ENCODE measurements around the gene SRSF12.

The SRSF12 gene

DNA sequence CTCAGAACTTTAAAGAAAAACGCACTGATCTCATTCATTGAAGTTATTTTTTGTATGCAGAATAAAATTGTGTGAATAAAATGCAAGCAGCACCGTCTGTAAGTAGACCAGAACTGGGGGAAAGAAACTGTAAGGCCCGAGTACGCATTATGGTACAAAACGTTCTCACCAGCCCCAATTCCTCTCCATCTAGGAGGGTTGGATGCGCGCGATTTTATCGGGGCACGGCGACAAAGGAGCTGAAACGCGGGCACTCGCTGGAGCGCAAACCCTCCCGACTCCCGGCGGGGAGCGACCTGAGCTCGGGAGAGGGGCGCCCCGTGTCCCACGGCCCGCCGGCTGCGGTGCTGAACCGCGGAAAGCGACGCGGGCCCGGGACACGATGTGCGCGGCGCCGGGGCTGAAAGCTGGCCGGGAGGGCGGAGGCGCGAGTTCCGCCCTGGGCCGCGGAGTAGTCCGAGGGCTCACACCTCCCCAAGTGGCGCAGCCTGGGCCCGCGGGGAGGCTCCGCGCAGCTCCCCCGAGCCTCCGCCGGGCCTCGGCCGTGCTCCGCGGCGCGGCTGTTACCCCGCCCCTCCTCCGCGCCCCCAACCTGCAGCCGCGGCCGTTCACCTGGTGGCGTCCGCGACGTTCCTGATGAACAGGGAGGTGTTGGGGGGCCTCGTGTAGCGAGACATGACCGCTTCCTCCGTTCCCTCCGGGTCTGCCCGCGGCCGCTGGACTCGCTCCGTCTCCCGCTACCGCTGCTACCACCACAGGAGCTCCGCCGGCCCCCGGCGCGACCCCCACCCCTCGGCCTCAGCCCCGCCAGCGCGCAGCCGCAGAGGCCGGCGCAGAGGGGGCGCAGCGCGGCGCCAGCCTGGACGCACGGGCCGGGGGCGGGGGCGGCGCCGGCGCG lies at the start of gene SRSF12:
Gene SRSF12, minus strand, starts transcription at position 861 of the 898 bp plus-strand sequence. Its CDS starts 184 bp downstream, at position 677.
- no peak within 1 kb of the TSS for H3K27ac ChIP-seq (ENCODE audit: low read depth, low read length)

GRCh38 chr6:89162047-89162371 lies 44.1 kb upstream of the SRSF12 start:
- H3K36me3 ChIP-seq (ENCODE audit: control insufficient read depth in 1 of 2, insufficient read depth in 2 of 2, low read length in 2 of 2): peaks cover 15 to 38% of the 10 kb centered on the region in 2 donors
- H3K4me1 ChIP-seq (ENCODE audit: control insufficient read depth in 1 of 2, insufficient read depth in 2 of 2, low read length in 2 of 2): no peaks in the 10 kb centered on the region
- H3K4me3 ChIP-seq (ENCODE audit: low read depth in 1 of 2, low read length in 2 of 2): no peak overlapping the region
- no peaks in the 10 kb centered on the region for H3K27me3 ChIP-seq (ENCODE audit: control insufficient read depth in 1 of 2, insufficient read depth in 2 of 2, low read length in 2 of 2)
- H3K9me3 ChIP-seq (ENCODE audit: control insufficient read depth in 1 of 2, low read length in 2 of 2): no peaks in the 10 kb centered on the region
- no peak overlapping the region for H3K9ac ChIP-seq (ENCODE audit: low read depth in 1 of 2, low read length in 2 of 2)
- H3K27ac ChIP-seq (ENCODE audit: low read depth, low read length): peak overlapping the region; percentile 53

More for the DNA sequence above, at the start of gene SRSF12:
- peak within 1 kb of the TSS; percentile 4 to 40 for H3K9ac ChIP-seq (ENCODE audit: low read depth in 1 of 2, low read length in 2 of 2)
- no peaks in the 10 kb centered on the region for H3K36me3 ChIP-seq (ENCODE audit: control insufficient read depth in 1 of 2, insufficient read depth in 2 of 2, low read length in 2 of 2)
- no peaks in the 10 kb centered on the region for H3K9me3 ChIP-seq (ENCODE audit: control insufficient read depth in 1 of 2, low read length in 2 of 2)
- H3K4me1 ChIP-seq (ENCODE audit: control insufficient read depth in 1 of 2, insufficient read depth in 2 of 2, low read length in 2 of 2): peaks cover 3 to 5% of the 10 kb centered on the region in 2 donors
- no peaks in the 10 kb centered on the region for H3K27me3 ChIP-seq (ENCODE audit: control insufficient read depth in 1 of 2, insufficient read depth in 2 of 2, low read length in 2 of 2)
- H3K4me3 ChIP-seq (ENCODE audit: low read depth in 1 of 2, low read length in 2 of 2): peak within 1 kb of the TSS; percentile 71 to 78

GRCh38 chr6:89161326-89162046 lies 43.6 kb upstream of the SRSF12 start:
- Histone ChIP-seq H3K4me1 (ENCODE audit: control insufficient read depth in 1 of 2, insufficient read depth in 2 of 2, low read length in 2 of 2) (no peaks in the 10 kb centered on the region), H3K9ac (ENCODE audit: low read depth in 1 of 2, low read length in 2 of 2) (no peak overlapping the region), H3K27ac (ENCODE audit: low read depth, low read length) (peak overlapping the region; percentile 53), H3K36me3 (ENCODE audit: control insufficient read depth in 1 of 2, insufficient read depth in 2 of 2, low read length in 2 of 2) (peaks cover 15 to 38% of the 10 kb centered on the region in 2 donors), H3K27me3 (ENCODE audit: control insufficient read depth in 1 of 2, insufficient read depth in 2 of 2, low read length in 2 of 2) (no peaks in the 10 kb centered on the region), H3K9me3 (ENCODE audit: control insufficient read depth in 1 of 2, low read length in 2 of 2) (no peaks in the 10 kb centered on the region), H3K4me3 (ENCODE audit: low read depth in 1 of 2, low read length in 2 of 2) (no peak overlapping the region)

DNA sequence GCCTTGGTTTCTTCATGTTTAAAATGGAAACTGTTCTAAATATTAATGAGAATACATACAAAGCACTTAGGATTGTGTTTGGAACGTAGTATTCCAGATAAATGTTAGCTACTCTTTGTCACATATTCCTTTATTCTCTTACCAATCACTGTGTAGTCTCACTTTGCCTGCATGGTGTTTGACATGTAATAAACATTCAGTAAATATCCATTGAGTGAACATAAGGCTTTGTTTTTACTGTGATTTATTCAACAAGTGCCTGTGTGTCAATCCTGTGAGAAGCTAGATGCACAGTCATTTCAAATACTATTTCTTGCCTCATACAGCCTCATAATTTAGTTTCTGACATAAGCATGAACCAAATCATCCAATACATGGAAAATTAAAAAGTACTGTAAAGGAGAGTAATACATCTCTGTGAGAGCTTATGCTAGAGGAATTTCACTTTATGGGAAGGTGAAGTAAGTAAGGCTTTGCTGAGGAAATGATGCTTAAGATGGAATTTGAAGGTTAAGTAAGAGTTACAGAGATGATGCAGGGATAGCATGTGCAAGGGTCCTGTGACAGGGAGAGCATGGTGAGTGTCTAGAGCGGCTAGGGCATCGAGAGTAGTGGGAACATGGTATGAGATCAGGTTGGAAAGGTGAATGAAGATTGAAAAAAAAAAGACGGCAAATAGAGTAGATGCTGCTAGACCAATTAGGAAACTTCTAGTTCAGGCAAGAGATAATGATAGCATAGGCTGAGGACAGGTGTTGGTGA lies 42.6 kb upstream of the SRSF12 start:
- Histone ChIP-seq H3K27me3 (ENCODE audit: control insufficient read depth in 1 of 2, insufficient read depth in 2 of 2, low read length in 2 of 2) (no peaks in the 10 kb centered on the region), H3K36me3 (ENCODE audit: control insufficient read depth in 1 of 2, insufficient read depth in 2 of 2, low read length in 2 of 2) (peaks cover 15 to 38% of the 10 kb centered on the region in 2 donors), H3K27ac (ENCODE audit: low read depth, low read length) (no peak overlapping the region), H3K4me3 (ENCODE audit: low read depth in 1 of 2, low read length in 2 of 2) (no peak overlapping the region), H3K4me1 (ENCODE audit: control insufficient read depth in 1 of 2, insufficient read depth in 2 of 2, low read length in 2 of 2) (no peaks in the 10 kb centered on the region), H3K9me3 (ENCODE audit: control insufficient read depth in 1 of 2, low read length in 2 of 2) (no peaks in the 10 kb centered on the region), H3K9ac (ENCODE audit: low read depth in 1 of 2, low read length in 2 of 2) (no peak overlapping the region)

GRCh38 chr6:89154131-89154530 lies 36.3 kb upstream of the SRSF12 start:
- Histone ChIP-seq H3K4me3 (ENCODE audit: low read depth in 1 of 2, low read length in 2 of 2) (no peak overlapping the region), H3K27ac (ENCODE audit: low read depth, low read length) (no peak overlapping the region)

DNA sequence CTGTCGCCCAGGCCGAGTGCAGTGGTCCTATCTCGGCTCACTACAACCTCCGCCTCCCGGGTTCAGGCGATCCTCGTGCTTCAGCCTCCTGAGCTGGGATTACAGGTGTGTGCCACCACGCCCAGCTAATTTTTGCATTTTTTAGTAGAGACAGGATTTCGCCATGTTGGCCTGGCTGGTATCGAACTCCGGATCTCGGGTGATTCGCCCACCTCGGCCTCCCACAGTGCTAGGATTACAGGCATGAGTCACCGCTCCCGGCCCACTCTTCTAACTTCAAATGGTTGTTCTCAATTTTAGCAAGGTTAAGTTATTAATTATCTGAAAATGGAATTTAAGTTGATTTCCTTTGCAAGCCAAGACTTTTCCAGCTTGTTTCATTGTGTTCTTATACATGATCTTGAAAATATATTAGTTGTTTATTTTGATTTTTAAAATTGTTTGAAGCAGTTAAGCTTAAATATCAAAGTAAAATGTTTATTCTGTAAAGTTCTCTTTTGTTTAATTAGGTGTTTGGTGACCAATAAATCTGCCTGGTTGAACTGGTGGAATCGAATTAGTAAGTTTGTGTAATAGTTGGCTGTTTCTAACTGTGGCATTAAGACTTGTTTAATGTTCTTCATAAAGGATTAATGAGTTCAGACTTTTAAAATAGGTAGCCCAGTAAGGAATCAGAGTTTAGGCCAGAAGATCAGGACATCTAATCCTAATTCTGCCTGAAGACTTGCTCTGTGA lies 30.3 kb upstream of the SRSF12 start:
- peaks cover 0 to 3% of the 10 kb centered on the region in 2 donors for H3K36me3 ChIP-seq (ENCODE audit: control insufficient read depth in 1 of 2, insufficient read depth in 2 of 2, low read length in 2 of 2)

More at GRCh38 chr6:89154131-89154530, 36.3 kb upstream of the SRSF12 start:
- no peaks in the 10 kb centered on the region for H3K27me3 ChIP-seq (ENCODE audit: control insufficient read depth in 1 of 2, insufficient read depth in 2 of 2, low read length in 2 of 2)
- no peaks in the 10 kb centered on the region for H3K4me1 ChIP-seq (ENCODE audit: control insufficient read depth in 1 of 2, insufficient read depth in 2 of 2, low read length in 2 of 2)
- no peak overlapping the region for H3K9ac ChIP-seq (ENCODE audit: low read depth in 1 of 2, low read length in 2 of 2)
- peaks cover 2 to 3% of the 10 kb centered on the region in 2 donors for H3K36me3 ChIP-seq (ENCODE audit: control insufficient read depth in 1 of 2, insufficient read depth in 2 of 2, low read length in 2 of 2)
- H3K9me3 ChIP-seq (ENCODE audit: control insufficient read depth in 1 of 2, low read length in 2 of 2): no peaks in the 10 kb centered on the region

GRCh38 chr6:89146718-89147700 lies 29.1 kb upstream of the SRSF12 start:
- Histone ChIP-seq H3K36me3 (ENCODE audit: control insufficient read depth in 1 of 2, insufficient read depth in 2 of 2, low read length in 2 of 2) (peaks cover 0 to 3% of the 10 kb centered on the region in 2 donors), H3K27ac (ENCODE audit: low read depth, low read length) (peak overlapping the region; percentile 68), H3K4me3 (ENCODE audit: low read depth in 1 of 2, low read length in 2 of 2) (peak overlapping the region; percentile 84 to 86), H3K27me3 (ENCODE audit: control insufficient read depth in 1 of 2, insufficient read depth in 2 of 2, low read length in 2 of 2) (no peaks in the 10 kb centered on the region), H3K9me3 (ENCODE audit: control insufficient read depth in 1 of 2, low read length in 2 of 2) (no peaks in the 10 kb centered on the region), H3K4me1 (ENCODE audit: control insufficient read depth in 1 of 2, insufficient read depth in 2 of 2, low read length in 2 of 2) (peaks cover 0 to 8% of the 10 kb centered on the region in 2 donors), H3K9ac (ENCODE audit: low read depth in 1 of 2, low read length in 2 of 2) (peak overlapping the region; percentile 62 to 83)

More for the DNA sequence above, 30.3 kb upstream of the SRSF12 start:
- Histone ChIP-seq H3K27ac (ENCODE audit: low read depth, low read length) (no peak overlapping the region), H3K9me3 (ENCODE audit: control insufficient read depth in 1 of 2, low read length in 2 of 2) (no peaks in the 10 kb centered on the region), H3K4me1 (ENCODE audit: control insufficient read depth in 1 of 2, insufficient read depth in 2 of 2, low read length in 2 of 2) (peaks cover 0 to 8% of the 10 kb centered on the region in 2 donors), H3K4me3 (ENCODE audit: low read depth in 1 of 2, low read length in 2 of 2) (no peak overlapping the region), H3K9ac (ENCODE audit: low read depth in 1 of 2, low read length in 2 of 2) (no peak overlapping the region), H3K27me3 (ENCODE audit: control insufficient read depth in 1 of 2, insufficient read depth in 2 of 2, low read length in 2 of 2) (no peaks in the 10 kb centered on the region)

DNA sequence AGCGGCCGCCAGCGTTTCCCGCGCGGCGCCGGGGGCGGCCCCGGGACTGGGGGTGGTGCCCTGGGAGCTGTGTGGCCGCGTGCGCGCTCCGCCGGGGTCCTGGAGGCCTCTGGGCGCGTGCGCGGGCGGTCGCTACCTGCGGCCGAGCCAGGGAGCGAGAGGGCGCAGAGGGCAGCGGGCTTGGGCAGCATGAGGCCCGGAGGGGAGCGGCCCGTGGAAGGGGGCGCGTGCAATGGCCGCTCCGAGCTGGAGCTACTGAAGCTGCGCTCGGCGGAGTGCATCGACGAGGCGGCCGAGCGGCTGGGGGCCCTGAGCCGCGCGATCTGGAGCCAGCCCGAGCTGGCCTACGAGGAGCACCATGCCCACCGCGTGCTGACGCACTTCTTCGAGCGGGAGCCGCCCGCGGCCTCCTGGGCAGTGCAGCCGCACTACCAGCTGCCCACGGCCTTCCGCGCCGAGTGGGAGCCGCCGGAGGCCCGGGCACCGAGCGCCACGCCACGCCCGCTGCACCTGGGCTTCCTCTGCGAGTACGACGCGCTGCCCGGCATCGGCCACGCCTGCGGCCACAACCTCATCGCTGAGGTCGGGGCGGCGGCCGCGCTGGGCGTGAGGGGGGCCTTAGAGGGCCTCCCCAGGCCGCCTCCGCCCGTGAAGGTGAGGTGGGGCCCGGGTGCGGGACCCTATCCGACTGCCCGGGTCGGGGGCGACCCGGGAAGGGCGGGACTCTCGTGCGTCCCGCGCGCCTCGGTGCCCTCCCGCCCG lies 28.3 kb upstream of the SRSF12 start, which contains the start of gene PM20D2:
Gene PM20D2, plus strand, starts transcription at position 100 of the 762 bp plus-strand sequence. Its CDS starts 90 bp downstream, at position 190.
- Histone ChIP-seq H3K9me3 (ENCODE audit: control insufficient read depth in 1 of 2, low read length in 2 of 2) (no peaks in the 10 kb centered on the region), H3K27me3 (ENCODE audit: control insufficient read depth in 1 of 2, insufficient read depth in 2 of 2, low read length in 2 of 2) (no peaks in the 10 kb centered on the region), H3K4me1 (ENCODE audit: control insufficient read depth in 1 of 2, insufficient read depth in 2 of 2, low read length in 2 of 2) (peaks cover 0 to 8% of the 10 kb centered on the region in 2 donors), H3K36me3 (ENCODE audit: control insufficient read depth in 1 of 2, insufficient read depth in 2 of 2, low read length in 2 of 2) (peaks cover 0 to 3% of the 10 kb centered on the region in 2 donors), H3K9ac (ENCODE audit: low read depth in 1 of 2, low read length in 2 of 2) (peak within 1 kb of the TSS; percentile 62 to 83), H3K27ac (ENCODE audit: low read depth, low read length) (peak within 1 kb of the TSS; percentile 68), H3K4me3 (ENCODE audit: low read depth in 1 of 2, low read length in 2 of 2) (peak within 1 kb of the TSS; percentile 84 to 86)
